CD4-positive, alpha-beta memory T cell (primary cell): ENCODE results near the gene KCNIP1. TPM values are rescaled to one million over a fixed set of nuclear protein-coding genes. Genes with fewer than 3 reads are reported as not detected.

ENCODE experiments used
- CTCF ChIA-PET: fragments of 350-600 bp; sonication (Branson Sonifier 250); formaldehyde crosslinking; loops from one replicate; lab custom pipeline; 2021; ENCODE audit warnings: inconsistent platforms; ENCODE audit not compliant: partially characterized antibody; lab: Charles Lee
- POLR2A ChIA-PET: fragments of 350-600 bp; sonication (Branson Sonifier 250); formaldehyde crosslinking; loops from one replicate; lab custom pipeline; 2021; ENCODE audit not compliant: partially characterized antibody; lab: Charles Lee
- DNase-seq, 5 donors: peaks; one replicate each; pipeline versions ENCODE4 v3.0.0 to v3.0.0-alpha.2; 2020 to 2022; ENCODE audit warnings: mixed read lengths in 1 of 5
- H3K27ac ChIP-seq: one replicate; pipeline ENCODE4 v1.7.0; 2013; ENCODE audit warnings: low read depth, low read length
- H3K27me3 ChIP-seq: 2 replicates; pipeline ENCODE4 v1.7.0; 2013; ENCODE audit warnings: mild to moderate bottlenecking, low read length, moderate library complexity; ENCODE audit not compliant: insufficient read depth
- H3K36me3 ChIP-seq: 2 replicates; pipeline ENCODE4 v1.7.0; 2013; ENCODE audit warnings: mild to moderate bottlenecking, low read length, moderate library complexity; ENCODE audit not compliant: insufficient read depth
- H3K4me1 ChIP-seq: 2 replicates; pipeline ENCODE4 v1.7.0; 2013; ENCODE audit warnings: mild to moderate bottlenecking, low read length, moderate library complexity; ENCODE audit not compliant: insufficient read depth
- H3K4me3 ChIP-seq, 2 donors: one replicate each; pipeline ENCODE4 v1.7.0; 2013; ENCODE audit warnings: low read length in 2 of 2, mild to moderate bottlenecking in 1 of 2
- H3K9me3 ChIP-seq, 2 donors: one replicate each; pipeline ENCODE4 v1.7.0; 2013; ENCODE audit warnings: low read length in 2 of 2, control low read depth in 1 of 2; ENCODE audit not compliant: control insufficient read depth in 1 of 2
- H3K27ac Mint-ChIP-seq, 7 donors: one replicate each; pipeline ENCODE4 v1.8.0; 2020 to 2021; ENCODE audit warnings: mixed read lengths in 7 of 7, mild to moderate bottlenecking in 6 of 7, inconsistent platforms in 3 of 7, moderate library complexity in 3 of 7
- H3K27me3 Mint-ChIP-seq, 2 donors: one replicate each; pipeline ENCODE4 v1.8.0; 2020 to 2021; ENCODE audit warnings: mixed read lengths in 2 of 2
- H3K36me3 Mint-ChIP-seq, 2 donors: one replicate each; pipeline ENCODE4 v1.8.0; 2020 to 2021; ENCODE audit warnings: mixed read lengths in 2 of 2, inconsistent platforms in 1 of 2, mild to moderate bottlenecking in 1 of 2
- H3K4me1 Mint-ChIP-seq, 4 donors: one replicate each; pipeline ENCODE4 v1.8.0; 2020 to 2021; ENCODE audit warnings: mixed read lengths in 4 of 4, mild to moderate bottlenecking in 1 of 4
- H3K4me3 Mint-ChIP-seq, 8 donors: one replicate each; pipeline ENCODE4 v1.8.0; 2020 to 2021; ENCODE audit warnings: mixed read lengths in 8 of 8, mild to moderate bottlenecking in 7 of 8, moderate library complexity in 6 of 8, inconsistent platforms in 3 of 8
- H3K9me3 Mint-ChIP-seq, 8 donors: one replicate each; pipeline ENCODE4 v1.8.0; 2020 to 2021; ENCODE audit warnings: mixed read lengths in 8 of 8, mild to moderate bottlenecking in 5 of 8, inconsistent platforms in 3 of 8, moderate library complexity in 1 of 8
- intact Hi-C: fragments of 100-400 bp; cut with micrococcal nuclease; formaldehyde crosslinking; loops from one replicate; pipeline ENCODE4 v1.15.1; 2023
- polyA plus RNA-seq, 2 donors: library from polyadenylated mRNA; unstranded; fragments of 300-500 nt; fragmentation: Illumina TruSeq; gene quantifications; one replicate each; pipeline ENCODE4 v1.2.3, GENCODE V29; 2021
- total RNA-seq, 2 experiments: library from RNA; stranded (reverse); gene quantifications; one replicate each; pipeline ENCODE4 v1.2.3, GENCODE V29; 2021

The KCNIP1 gene
- total and polyA plus RNA-seq, 4 experiments from 2014 or later = not detected

DNA sequence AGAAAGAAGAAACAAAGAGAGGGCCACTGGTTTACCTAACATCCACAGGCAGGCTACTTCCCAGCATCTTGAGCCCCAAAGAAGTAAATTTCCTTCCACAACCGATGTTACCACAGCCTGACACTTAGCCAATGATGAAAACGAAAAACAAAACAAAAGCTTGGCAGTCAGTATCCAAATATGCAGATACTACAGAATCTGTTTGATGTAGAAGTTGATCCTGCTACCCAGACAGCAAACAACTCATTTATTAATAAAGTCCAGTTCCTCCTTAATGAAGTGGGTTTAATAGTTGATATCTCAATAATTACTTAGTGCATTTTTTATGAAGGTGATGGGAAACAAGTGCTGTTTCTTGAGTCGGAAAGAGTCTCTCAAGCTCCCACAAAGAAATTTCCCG lies 212.6 kb downstream of the KCNIP1 start:
- Histone ChIP-seq H3K27me3 (no peaks in the 10 kb centered on the region), H3K36me3 (no peaks in the 10 kb centered on the region), H3K4me1 (no peaks in the 10 kb centered on the region), H3K4me3 (no peak overlapping the region), H3K9me3 (no peaks in the 10 kb centered on the region), H3K27ac (no peak overlapping the region)
- H3K27me3 Mint-ChIP-seq = peaks cover 9% of the 10 kb centered on the region in 2 donors
- POLR2A ChIA-PET = no interaction called here
- no peaks in the 10 kb centered on the region for H3K4me1 Mint-ChIP-seq
- H3K36me3 Mint-ChIP-seq = no peaks in the 10 kb centered on the region
- no peak for DNase-seq
- H3K27ac Mint-ChIP-seq = no peak overlapping the region
- peaks cover 0 to 4% (median 0%) of the 10 kb centered on the region in 8 donors for H3K9me3 Mint-ChIP-seq
- intact Hi-C loops = no loop called here
- H3K4me3 Mint-ChIP-seq = no peak overlapping the region
- CTCF ChIA-PET = no interaction called here

DNA sequence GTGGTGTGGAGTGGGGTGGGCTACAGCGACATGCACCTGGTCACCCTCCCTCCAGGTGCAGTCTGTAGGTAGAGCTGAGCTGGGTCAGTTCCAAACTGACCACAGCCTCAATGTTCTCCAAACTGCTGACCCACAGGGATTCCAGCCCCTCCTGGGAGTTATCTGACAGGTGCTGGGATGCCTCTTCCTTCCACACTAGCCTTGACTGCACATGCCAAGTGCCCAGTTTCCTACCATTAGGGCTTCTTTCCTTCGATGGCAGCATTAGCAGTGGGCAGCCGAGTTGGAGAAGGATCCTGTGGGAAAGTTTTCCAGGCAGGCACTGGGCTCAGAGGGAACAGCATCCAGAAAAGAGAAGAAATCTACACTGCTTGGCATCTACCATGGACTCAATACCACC lies 215.7 kb downstream of the KCNIP1 start:
- H3K4me3 ChIP-seq = no peak overlapping the region
- H3K27ac ChIP-seq = no peak overlapping the region
- no peaks in the 10 kb centered on the region for H3K9me3 ChIP-seq
- H3K27me3 ChIP-seq = no peaks in the 10 kb centered on the region
- H3K4me1 Mint-ChIP-seq = no peaks in the 10 kb centered on the region
- no peak overlapping the region for H3K4me3 Mint-ChIP-seq
- no peaks in the 10 kb centered on the region for H3K36me3 ChIP-seq
- H3K36me3 Mint-ChIP-seq = no peaks in the 10 kb centered on the region
- no peak for DNase-seq
- POLR2A ChIA-PET = no interaction called here
- peaks cover 0 to 5% (median 0%) of the 10 kb centered on the region in 8 donors for H3K9me3 Mint-ChIP-seq
- peaks cover 11 to 21% of the 10 kb centered on the region in 2 donors for H3K27me3 Mint-ChIP-seq
- H3K4me1 ChIP-seq = no peaks in the 10 kb centered on the region
- intact Hi-C loops = no loop called here
- CTCF ChIA-PET = no interaction called here
- no peak overlapping the region for H3K27ac Mint-ChIP-seq

DNA sequence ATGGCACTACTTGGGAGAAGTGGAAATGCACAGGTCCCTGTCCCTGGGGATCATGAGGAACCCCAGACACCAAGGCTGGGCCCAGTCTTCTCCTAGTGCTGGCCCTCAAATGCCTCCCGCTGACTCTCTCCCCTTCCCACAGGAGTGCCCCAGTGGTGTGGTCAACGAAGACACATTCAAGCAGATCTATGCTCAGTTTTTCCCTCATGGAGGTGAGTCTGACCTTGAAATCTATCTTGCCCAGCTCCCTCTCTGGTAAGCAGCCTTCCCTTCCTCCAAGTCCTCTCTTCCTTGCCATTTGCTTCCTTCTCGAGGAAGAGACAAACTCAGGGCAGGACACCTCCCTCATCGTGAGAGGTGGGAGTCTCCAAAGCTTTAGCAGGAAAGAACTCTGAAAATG lies 216.4 kb downstream of the KCNIP1 start:
- H3K4me3 Mint-ChIP-seq = no peak overlapping the region
- Histone ChIP-seq H3K36me3 (no peaks in the 10 kb centered on the region), H3K4me3 (no peak overlapping the region), H3K4me1 (no peaks in the 10 kb centered on the region), H3K27ac (no peak overlapping the region), H3K27me3 (no peaks in the 10 kb centered on the region), H3K9me3 (no peaks in the 10 kb centered on the region)
- H3K36me3 Mint-ChIP-seq = no peaks in the 10 kb centered on the region
- H3K27ac Mint-ChIP-seq = no peak overlapping the region
- no peak for DNase-seq
- no peaks in the 10 kb centered on the region for H3K4me1 Mint-ChIP-seq
- peaks cover 0 to 5% (median 0%) of the 10 kb centered on the region in 8 donors for H3K9me3 Mint-ChIP-seq
- H3K27me3 Mint-ChIP-seq = peaks cover 15 to 21% of the 10 kb centered on the region in 2 donors
- intact Hi-C loops = no loop called here
- ChIA-PET CTCF (no interaction called here), POLR2A (no interaction called here)

GRCh38 chr5:170720984-170721383 lies 217.2 kb downstream of the KCNIP1 start:
- no peaks in the 10 kb centered on the region for H3K36me3 Mint-ChIP-seq
- no peaks in the 10 kb centered on the region for H3K4me1 Mint-ChIP-seq
- no peak for DNase-seq
- no peaks in the 10 kb centered on the region for H3K4me1 ChIP-seq
- ChIA-PET CTCF (no interaction called here), POLR2A (no interaction called here)
- no peaks in the 10 kb centered on the region for H3K9me3 ChIP-seq
- H3K4me3 Mint-ChIP-seq = no peak overlapping the region
- H3K27ac ChIP-seq = no peak overlapping the region
- no peak overlapping the region for H3K27ac Mint-ChIP-seq
- H3K27me3 ChIP-seq = no peaks in the 10 kb centered on the region
- intact Hi-C loops = no loop called here
- H3K9me3 Mint-ChIP-seq = peaks cover 0 to 5% (median 0%) of the 10 kb centered on the region in 8 donors
- H3K27me3 Mint-ChIP-seq = peaks cover 17 to 21% of the 10 kb centered on the region in 2 donors
- no peak overlapping the region for H3K4me3 ChIP-seq
- H3K36me3 ChIP-seq = no peaks in the 10 kb centered on the region

DNA sequence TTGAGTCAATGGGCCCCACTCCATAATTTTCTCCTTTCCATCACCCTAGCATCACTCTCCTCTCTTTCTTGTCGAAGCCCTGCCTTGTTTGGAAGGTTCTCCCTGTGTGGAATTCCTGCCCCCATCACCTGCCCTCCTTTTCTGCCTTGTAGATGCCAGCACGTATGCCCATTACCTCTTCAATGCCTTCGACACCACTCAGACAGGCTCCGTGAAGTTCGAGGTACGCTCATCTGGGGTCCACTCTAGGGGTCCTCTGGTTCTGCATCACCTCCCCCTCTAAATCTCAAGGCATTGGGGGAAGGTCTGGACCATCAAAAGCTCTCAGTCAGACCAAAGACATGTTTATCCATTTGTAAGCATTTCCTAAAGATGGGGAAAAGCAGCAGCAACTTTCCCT lies 217.9 kb downstream of the KCNIP1 start:
- no peaks in the 10 kb centered on the region for H3K36me3 Mint-ChIP-seq
- Histone ChIP-seq H3K27me3 (no peaks in the 10 kb centered on the region), H3K4me1 (no peaks in the 10 kb centered on the region), H3K36me3 (no peaks in the 10 kb centered on the region), H3K27ac (no peak overlapping the region), H3K9me3 (no peaks in the 10 kb centered on the region), H3K4me3 (no peak overlapping the region)
- H3K27me3 Mint-ChIP-seq = peaks cover 17 to 18% of the 10 kb centered on the region in 2 donors
- ChIA-PET POLR2A (no interaction called here), CTCF (no interaction called here)
- H3K4me1 Mint-ChIP-seq = no peaks in the 10 kb centered on the region
- H3K27ac Mint-ChIP-seq = no peak overlapping the region
- intact Hi-C loops = no loop called here
- H3K4me3 Mint-ChIP-seq = no peak overlapping the region
- peaks cover 0 to 5% (median 0%) of the 10 kb centered on the region in 8 donors for H3K9me3 Mint-ChIP-seq
- DNase-seq = no peak

GRCh38 chr5:170722316-170722715 lies 218.5 kb downstream of the KCNIP1 start:
- no peaks in the 10 kb centered on the region for H3K4me1 ChIP-seq
- no peaks in the 10 kb centered on the region for H3K9me3 ChIP-seq
- ChIA-PET CTCF (no interaction called here), POLR2A (no interaction called here)
- H3K27me3 ChIP-seq = no peaks in the 10 kb centered on the region
- Mint-ChIP-seq H3K4me1 (no peaks in the 10 kb centered on the region), H3K9me3 (peaks cover 0 to 5% (median 0%) of the 10 kb centered on the region in 8 donors), H3K27ac (no peak overlapping the region), H3K36me3 (no peaks in the 10 kb centered on the region), H3K4me3 (no peak overlapping the region), H3K27me3 (peaks cover 17 to 21% of the 10 kb centered on the region in 2 donors)
- H3K36me3 ChIP-seq = no peaks in the 10 kb centered on the region
- intact Hi-C loops = no loop called here
- DNase-seq = no peak
- H3K27ac ChIP-seq = no peak overlapping the region
- H3K4me3 ChIP-seq = no peak overlapping the region

GRCh38 chr5:170731052-170731451 lies 227.2 kb downstream of the KCNIP1 start:
- no peak overlapping the region for H3K4me3 Mint-ChIP-seq
- H3K4me1 Mint-ChIP-seq = no peaks in the 10 kb centered on the region
- POLR2A ChIA-PET = no interaction called here
- Histone ChIP-seq H3K9me3 (peaks cover 0 to 4% of the 10 kb centered on the region in 2 donors), H3K4me1 (no peaks in the 10 kb centered on the region), H3K27me3 (no peaks in the 10 kb centered on the region), H3K4me3 (no peak overlapping the region), H3K36me3 (no peaks in the 10 kb centered on the region), H3K27ac (no peak overlapping the region)
- peaks cover 0 to 13% (median 5%) of the 10 kb centered on the region in 8 donors for H3K9me3 Mint-ChIP-seq
- no peak overlapping the region for H3K27ac Mint-ChIP-seq
- CTCF ChIA-PET = no interaction called here
- H3K36me3 Mint-ChIP-seq = no peaks in the 10 kb centered on the region
- DNase-seq = no peak
- intact Hi-C loops = no loop called here
- peaks cover 6 to 7% of the 10 kb centered on the region in 2 donors for H3K27me3 Mint-ChIP-seq

- H3K27ac Mint-ChIP-seq = no peak overlapping the region
- ChIA-PET POLR2A (no interaction called here), CTCF (no interaction called here)
- DNase-seq = no peak
- no peak overlapping the region for H3K4me3 ChIP-seq
- H3K36me3 Mint-ChIP-seq = no peaks in the 10 kb centered on the region
- H3K4me1 ChIP-seq = no peaks in the 10 kb centered on the region
- H3K27me3 Mint-ChIP-seq = peaks cover 4 to 9% of the 10 kb centered on the region in 2 donors
- intact Hi-C loops = no loop called here
- H3K4me1 Mint-ChIP-seq = no peaks in the 10 kb centered on the region
- H3K9me3 ChIP-seq = peaks cover 0 to 4% of the 10 kb centered on the region in 2 donors
- no peak overlapping the region for H3K27ac ChIP-seq
- H3K27me3 ChIP-seq = no peaks in the 10 kb centered on the region
- no peaks in the 10 kb centered on the region for H3K36me3 ChIP-seq
- H3K9me3 Mint-ChIP-seq = peaks cover 0 to 17% (median 5%) of the 10 kb centered on the region in 8 donors
- H3K4me3 Mint-ChIP-seq = no peak overlapping the region
Measured at GRCh38 chr5:170732685-170733084, 228.9 kb downstream of the KCNIP1 start.
